ENCODE results near the gene CSF1.
"Not testable (repeated sequence)": the region's sequence is repeated elsewhere in the genome, so short reads cannot be mapped to it uniquely, and the experiment has no call there.

CSF1 gene

GRCh38 chr1:109910123-109910962, at the start of gene CSF1:
TSS of gene CSF1 (plus strand) at chr1:109910849. CDS start at chr1:109911024, 175 bp downstream.
- no peaks in the 10 kb centered on the region for H3K36me3 ChIP-seq (ENCODE audit: control insufficient read depth, insufficient read depth, low read length)
- H3K4me1 ChIP-seq (ENCODE audit: control insufficient read depth, insufficient read depth, low read length): peaks cover 6% of the 10 kb centered on the region
- H3K9ac ChIP-seq (ENCODE audit: low read depth, low read length): peak within 1 kb of the TSS; percentile 58
- H3K4me3 ChIP-seq (ENCODE audit: low read depth, low read length): peak within 1 kb of the TSS; percentile 65
- no peaks in the 10 kb centered on the region for H3K9me3 ChIP-seq (ENCODE audit: control insufficient read depth, insufficient read depth, low read length)
- peaks cover 42% of the 10 kb centered on the region for H3K27me3 ChIP-seq (ENCODE audit: control insufficient read depth, insufficient read depth, low read length)

- H3K9me3 ChIP-seq (ENCODE audit: control insufficient read depth, insufficient read depth, low read length); H3K4me3 ChIP-seq (ENCODE audit: low read depth, low read length); H3K4me1 ChIP-seq (ENCODE audit: control insufficient read depth, insufficient read depth, low read length); H3K36me3 ChIP-seq (ENCODE audit: control insufficient read depth, insufficient read depth, low read length); H3K9ac ChIP-seq (ENCODE audit: low read depth, low read length); H3K27me3 ChIP-seq (ENCODE audit: control insufficient read depth, insufficient read depth, low read length): not testable (repeated sequence)
Measured at GRCh38 chr1:109861616-109862015, 49.0 kb upstream of the CSF1 start.

GRCh38 chr1:109863667-109864046, 47.0 kb upstream of the CSF1 start:
- no peak overlapping the region for H3K4me3 ChIP-seq (ENCODE audit: low read depth, low read length)
- no peaks in the 10 kb centered on the region for H3K36me3 ChIP-seq (ENCODE audit: control insufficient read depth, insufficient read depth, low read length)
- peaks cover 7% of the 10 kb centered on the region for H3K4me1 ChIP-seq (ENCODE audit: control insufficient read depth, insufficient read depth, low read length)
- H3K27me3 ChIP-seq (ENCODE audit: control insufficient read depth, insufficient read depth, low read length): no peaks in the 10 kb centered on the region
- H3K9me3 ChIP-seq (ENCODE audit: control insufficient read depth, insufficient read depth, low read length): no peaks in the 10 kb centered on the region
- H3K9ac ChIP-seq (ENCODE audit: low read depth, low read length): no peak overlapping the region

GRCh38 chr1:109864047-109864822, 46.4 kb upstream of the CSF1 start:
- Histone ChIP-seq H3K4me1 (ENCODE audit: control insufficient read depth, insufficient read depth, low read length) (peaks cover 7% of the 10 kb centered on the region), H3K27me3 (ENCODE audit: control insufficient read depth, insufficient read depth, low read length) (no peaks in the 10 kb centered on the region), H3K4me3 (ENCODE audit: low read depth, low read length) (no peak overlapping the region), H3K9ac (ENCODE audit: low read depth, low read length) (no peak overlapping the region), H3K36me3 (ENCODE audit: control insufficient read depth, insufficient read depth, low read length) (no peaks in the 10 kb centered on the region), H3K9me3 (ENCODE audit: control insufficient read depth, insufficient read depth, low read length) (no peaks in the 10 kb centered on the region)

GRCh38 chr1:109864930-109865612, 45.6 kb upstream of the CSF1 start:
- Histone ChIP-seq H3K27me3 (ENCODE audit: control insufficient read depth, insufficient read depth, low read length) (no peaks in the 10 kb centered on the region), H3K9ac (ENCODE audit: low read depth, low read length) (no peak overlapping the region), H3K36me3 (ENCODE audit: control insufficient read depth, insufficient read depth, low read length) (no peaks in the 10 kb centered on the region), H3K9me3 (ENCODE audit: control insufficient read depth, insufficient read depth, low read length) (no peaks in the 10 kb centered on the region), H3K4me3 (ENCODE audit: low read depth, low read length) (no peak overlapping the region), H3K4me1 (ENCODE audit: control insufficient read depth, insufficient read depth, low read length) (peaks cover 7% of the 10 kb centered on the region)

GRCh38 chr1:109866071-109866470, 44.6 kb upstream of the CSF1 start:
- no peak overlapping the region for H3K9ac ChIP-seq (ENCODE audit: low read depth, low read length)
- no peaks in the 10 kb centered on the region for H3K36me3 ChIP-seq (ENCODE audit: control insufficient read depth, insufficient read depth, low read length)
- H3K4me3 ChIP-seq (ENCODE audit: low read depth, low read length): no peak overlapping the region
- peaks cover 7% of the 10 kb centered on the region for H3K4me1 ChIP-seq (ENCODE audit: control insufficient read depth, insufficient read depth, low read length)
- H3K27me3 ChIP-seq (ENCODE audit: control insufficient read depth, insufficient read depth, low read length): no peaks in the 10 kb centered on the region
- H3K9me3 ChIP-seq (ENCODE audit: control insufficient read depth, insufficient read depth, low read length): no peaks in the 10 kb centered on the region

- H3K27me3 ChIP-seq (ENCODE audit: control insufficient read depth, insufficient read depth, low read length): no peaks in the 10 kb centered on the region
- peaks cover 22% of the 10 kb centered on the region for H3K4me1 ChIP-seq (ENCODE audit: control insufficient read depth, insufficient read depth, low read length)
- H3K9me3 ChIP-seq (ENCODE audit: control insufficient read depth, insufficient read depth, low read length): no peaks in the 10 kb centered on the region
- no peak overlapping the region for H3K9ac ChIP-seq (ENCODE audit: low read depth, low read length)
- no peaks in the 10 kb centered on the region for H3K36me3 ChIP-seq (ENCODE audit: control insufficient read depth, insufficient read depth, low read length)
- H3K4me3 ChIP-seq (ENCODE audit: low read depth, low read length): no peak overlapping the region
Measured at GRCh38 chr1:109873278-109874175, 37.1 kb upstream of the CSF1 start.

GRCh38 chr1:109874445-109874844, 36.2 kb upstream of the CSF1 start:
- Histone ChIP-seq H3K9ac (ENCODE audit: low read depth, low read length) (no peak overlapping the region), H3K27me3 (ENCODE audit: control insufficient read depth, insufficient read depth, low read length) (no peaks in the 10 kb centered on the region), H3K4me1 (ENCODE audit: control insufficient read depth, insufficient read depth, low read length) (peaks cover 22% of the 10 kb centered on the region), H3K9me3 (ENCODE audit: control insufficient read depth, insufficient read depth, low read length) (no peaks in the 10 kb centered on the region), H3K4me3 (ENCODE audit: low read depth, low read length) (no peak overlapping the region), H3K36me3 (ENCODE audit: control insufficient read depth, insufficient read depth, low read length) (no peaks in the 10 kb centered on the region)

GRCh38 chr1:109875874-109876273, 34.8 kb upstream of the CSF1 start:
- Histone ChIP-seq H3K27me3 (ENCODE audit: control insufficient read depth, insufficient read depth, low read length) (no peaks in the 10 kb centered on the region), H3K36me3 (ENCODE audit: control insufficient read depth, insufficient read depth, low read length) (no peaks in the 10 kb centered on the region), H3K9me3 (ENCODE audit: control insufficient read depth, insufficient read depth, low read length) (no peaks in the 10 kb centered on the region), H3K4me3 (ENCODE audit: low read depth, low read length) (no peak overlapping the region), H3K9ac (ENCODE audit: low read depth, low read length) (no peak overlapping the region), H3K4me1 (ENCODE audit: control insufficient read depth, insufficient read depth, low read length) (peaks cover 22% of the 10 kb centered on the region)

- Histone ChIP-seq H3K36me3 (ENCODE audit: control insufficient read depth, insufficient read depth, low read length) (no peaks in the 10 kb centered on the region), H3K27me3 (ENCODE audit: control insufficient read depth, insufficient read depth, low read length) (no peaks in the 10 kb centered on the region), H3K9ac (ENCODE audit: low read depth, low read length) (no peak overlapping the region), H3K4me1 (ENCODE audit: control insufficient read depth, insufficient read depth, low read length) (peaks cover 22% of the 10 kb centered on the region), H3K4me3 (ENCODE audit: low read depth, low read length) (no peak overlapping the region), H3K9me3 (ENCODE audit: control insufficient read depth, insufficient read depth, low read length) (no peaks in the 10 kb centered on the region)
Measured at GRCh38 chr1:109876617-109877316, 33.9 kb upstream of the CSF1 start.
